AG09319 (cell line): Measurements from ENCODE around the gene SLC2A13.

Experiments
- DNase-seq: peaks from one replicate; pipeline ENCODE4 v3.0.0-alpha.2; 2010; ENCODE audit warnings: low read depth; ENCODE audit errors: extremely low read depth
- TF ChIP-seq, protein P1 (sequence below): IDR thresholded peaks from 2 replicates; pipeline ENCODE4 v1.5.1; 2011; ENCODE audit warnings: low read depth, mild to moderate bottlenecking, inconsistent platforms, low read length, moderate library complexity

Gene SLC2A13

DNA sequence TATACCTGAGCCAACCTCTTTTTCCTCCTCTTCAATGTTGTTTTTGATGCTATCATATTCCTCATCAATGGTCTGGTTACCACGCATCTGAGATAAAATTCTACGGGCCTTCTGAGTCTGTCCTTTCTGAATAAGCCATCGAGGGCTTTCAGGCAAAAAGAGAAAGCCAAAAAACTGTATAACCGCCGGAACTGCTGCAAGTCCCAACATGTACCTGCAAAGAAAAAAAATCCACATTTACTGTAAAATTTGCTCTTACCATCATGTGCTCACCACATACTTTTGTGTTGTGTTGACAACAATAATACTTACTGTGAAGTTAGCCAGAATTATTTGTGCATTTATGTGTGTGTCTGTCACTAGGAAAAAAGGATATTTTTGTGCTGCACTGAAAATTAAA lies 77.6 kb downstream of the SLC2A13 start:
- no peak for DNase-seq

DNA sequence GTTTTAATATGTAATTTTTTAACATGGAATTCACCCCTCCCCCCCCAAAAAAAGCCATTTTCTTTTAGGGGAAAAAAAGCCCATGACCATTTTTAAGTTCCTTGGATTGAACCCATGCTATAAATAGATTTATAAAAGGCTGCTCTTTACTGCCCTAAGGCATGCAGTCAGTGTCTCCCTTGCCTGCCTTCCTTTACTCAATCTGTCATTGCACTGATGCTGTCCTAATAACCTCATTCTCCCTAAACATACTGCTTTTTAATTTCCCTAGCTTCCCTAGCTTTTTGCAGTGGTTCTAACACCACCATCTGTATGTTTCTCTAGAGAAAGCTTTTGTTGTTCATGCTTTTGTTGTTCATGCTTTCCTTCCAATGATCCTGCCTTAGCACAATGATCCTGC lies 83.0 kb downstream of the SLC2A13 start:
- DNase-seq, result no peak
- TF ChIP-seq, protein P1, sequence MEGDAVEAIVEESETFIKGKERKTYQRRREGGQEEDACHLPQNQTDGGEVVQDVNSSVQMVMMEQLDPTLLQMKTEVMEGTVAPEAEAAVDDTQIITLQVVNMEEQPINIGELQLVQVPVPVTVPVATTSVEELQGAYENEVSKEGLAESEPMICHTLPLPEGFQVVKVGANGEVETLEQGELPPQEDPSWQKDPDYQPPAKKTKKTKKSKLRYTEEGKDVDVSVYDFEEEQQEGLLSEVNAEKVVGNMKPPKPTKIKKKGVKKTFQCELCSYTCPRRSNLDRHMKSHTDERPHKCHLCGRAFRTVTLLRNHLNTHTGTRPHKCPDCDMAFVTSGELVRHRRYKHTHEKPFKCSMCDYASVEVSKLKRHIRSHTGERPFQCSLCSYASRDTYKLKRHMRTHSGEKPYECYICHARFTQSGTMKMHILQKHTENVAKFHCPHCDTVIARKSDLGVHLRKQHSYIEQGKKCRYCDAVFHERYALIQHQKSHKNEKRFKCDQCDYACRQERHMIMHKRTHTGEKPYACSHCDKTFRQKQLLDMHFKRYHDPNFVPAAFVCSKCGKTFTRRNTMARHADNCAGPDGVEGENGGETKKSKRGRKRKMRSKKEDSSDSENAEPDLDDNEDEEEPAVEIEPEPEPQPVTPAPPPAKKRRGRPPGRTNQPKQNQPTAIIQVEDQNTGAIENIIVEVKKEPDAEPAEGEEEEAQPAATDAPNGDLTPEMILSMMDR, result no peak

More for the DNA sequence above, 77.6 kb downstream of the SLC2A13 start:
- TF ChIP-seq, protein P1, result no peak

DNA sequence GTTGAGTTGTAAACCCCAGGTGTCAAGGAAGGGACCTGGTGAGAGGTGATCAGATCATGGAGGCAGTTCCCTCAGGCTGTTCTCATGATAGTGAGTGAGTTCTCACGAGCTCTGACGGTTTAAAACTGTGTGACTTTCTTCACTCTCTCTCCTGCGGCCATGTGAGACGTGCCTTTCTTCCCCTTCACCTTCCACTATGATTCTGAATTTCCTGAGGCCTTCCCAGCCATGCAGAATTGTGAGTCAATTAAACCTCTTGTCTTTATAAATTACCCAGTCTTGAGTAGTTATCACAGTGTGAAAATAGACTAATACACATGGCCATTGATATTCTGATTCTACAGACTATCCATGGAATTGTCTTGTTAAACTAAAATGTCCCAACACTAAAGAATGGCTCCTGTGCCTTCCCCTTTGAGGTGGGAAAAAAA lies 85.6 kb downstream of the SLC2A13 start:
- TF ChIP-seq, protein P1, result no peak

DNA sequence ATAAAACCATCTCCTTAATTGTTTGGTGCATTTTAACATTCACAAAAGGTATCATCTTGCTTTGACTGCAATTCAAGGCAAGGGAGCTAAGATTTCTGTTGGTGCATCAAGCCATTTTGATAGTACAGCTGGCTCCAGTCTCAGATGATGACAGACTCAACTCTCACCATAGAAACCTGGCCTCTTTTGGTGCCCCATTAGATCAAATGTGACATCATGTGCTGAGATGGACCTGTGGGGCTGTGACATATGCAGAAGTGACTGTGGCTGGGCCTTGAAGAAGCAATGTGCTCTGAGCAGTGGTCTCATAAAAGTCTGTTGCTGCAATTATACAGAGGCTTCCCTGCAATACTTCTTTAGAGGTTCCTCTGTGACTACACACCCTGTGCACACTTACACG lies 88.4 kb downstream of the SLC2A13 start:
- DNase-seq, result no peak
- TF ChIP-seq, protein P1, result no peak

More for the DNA sequence above, 85.6 kb downstream of the SLC2A13 start:
- no peak for DNase-seq

DNA sequence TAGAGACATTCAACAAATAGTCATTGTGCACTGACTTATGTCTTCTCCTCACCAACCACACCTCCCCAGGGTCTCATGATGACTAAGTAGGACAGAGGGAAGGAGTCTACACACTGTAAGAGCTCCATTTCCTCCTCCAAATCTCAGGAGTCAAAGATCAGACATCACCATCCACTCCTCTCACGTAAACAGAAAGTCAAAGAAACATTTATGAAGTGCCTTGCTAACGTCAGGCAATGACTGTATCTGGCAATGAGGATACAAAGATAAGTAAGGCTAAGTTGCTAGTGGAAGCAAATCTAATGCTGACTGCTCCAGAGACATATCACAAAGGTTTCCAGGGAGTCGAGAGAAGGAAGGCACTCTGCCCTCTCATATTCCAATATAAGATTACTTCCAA lies 88.9 kb downstream of the SLC2A13 start:
- DNase-seq, result no peak
- TF ChIP-seq, protein P1, result no peak

DNA sequence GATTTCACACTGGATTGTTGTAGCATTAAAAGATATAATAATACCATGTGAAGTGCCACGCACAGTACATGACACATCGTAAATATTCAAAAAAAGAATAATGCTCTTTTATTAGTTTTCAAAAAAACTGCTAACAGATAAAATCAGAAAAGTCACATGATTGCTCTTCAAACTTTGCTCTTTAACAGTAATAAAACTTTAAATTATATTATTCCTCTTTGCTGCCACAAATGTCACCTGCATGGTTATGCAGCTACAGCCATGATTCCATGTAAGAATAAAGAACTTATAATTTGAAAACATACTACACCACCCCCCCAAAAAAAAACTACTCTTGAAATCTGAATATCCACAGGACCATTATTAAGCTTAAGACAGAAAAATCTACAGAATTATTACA lies 90.0 kb downstream of the SLC2A13 start:
- TF ChIP-seq, protein P1, result no peak

DNA sequence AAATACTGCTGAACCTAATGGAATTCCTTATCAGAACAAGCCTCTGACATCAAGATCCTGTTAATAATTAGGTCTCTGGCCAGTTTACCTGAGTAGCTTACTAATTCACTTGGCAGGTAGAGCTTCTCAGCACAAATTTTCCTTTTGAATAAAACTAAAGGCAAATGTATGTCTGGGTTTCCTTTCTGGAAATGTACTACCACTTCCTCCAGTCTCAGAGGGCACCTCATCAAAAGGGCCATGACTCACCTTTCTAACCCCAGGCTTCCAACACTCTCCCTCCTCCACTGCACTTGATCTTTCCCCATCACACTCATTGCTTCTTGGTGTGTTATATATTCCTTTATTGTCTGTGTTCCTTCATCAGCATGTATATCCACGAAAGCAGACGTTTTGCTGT lies 90.5 kb downstream of the SLC2A13 start:
- TF ChIP-seq, protein P1, result no peak
- no peak for DNase-seq

More for the DNA sequence above, 90.0 kb downstream of the SLC2A13 start:
- no peak for DNase-seq
